Fibroblast of skin of right quadriceps (primary cell): ENCODE data around the gene SVEP1.

ENCODE experiments used
- DNase-seq: peaks from one replicate; pipeline ENCODE4 v3.0.0-alpha.2; 2013

The SVEP1 gene

DNA sequence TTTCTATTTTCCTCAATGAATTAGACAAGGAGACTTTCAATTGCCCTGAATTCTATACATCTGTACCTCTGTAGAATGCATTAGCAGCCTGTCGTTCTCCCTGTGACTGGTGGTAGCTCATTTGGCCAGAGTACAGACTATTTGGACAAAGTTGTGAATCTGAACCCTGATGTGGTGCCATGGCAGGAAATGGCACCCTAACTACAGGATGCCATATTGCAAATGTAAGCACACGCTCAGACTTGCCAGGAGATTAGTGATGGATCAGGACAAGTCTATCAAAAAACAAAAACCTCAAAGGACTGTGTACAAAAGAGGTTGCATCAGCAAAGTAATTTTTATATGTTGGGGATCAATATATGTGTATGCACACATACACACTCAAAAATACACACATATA lies 58.3 kb downstream of the SVEP1 start:
- no peak for DNase-seq

DNA sequence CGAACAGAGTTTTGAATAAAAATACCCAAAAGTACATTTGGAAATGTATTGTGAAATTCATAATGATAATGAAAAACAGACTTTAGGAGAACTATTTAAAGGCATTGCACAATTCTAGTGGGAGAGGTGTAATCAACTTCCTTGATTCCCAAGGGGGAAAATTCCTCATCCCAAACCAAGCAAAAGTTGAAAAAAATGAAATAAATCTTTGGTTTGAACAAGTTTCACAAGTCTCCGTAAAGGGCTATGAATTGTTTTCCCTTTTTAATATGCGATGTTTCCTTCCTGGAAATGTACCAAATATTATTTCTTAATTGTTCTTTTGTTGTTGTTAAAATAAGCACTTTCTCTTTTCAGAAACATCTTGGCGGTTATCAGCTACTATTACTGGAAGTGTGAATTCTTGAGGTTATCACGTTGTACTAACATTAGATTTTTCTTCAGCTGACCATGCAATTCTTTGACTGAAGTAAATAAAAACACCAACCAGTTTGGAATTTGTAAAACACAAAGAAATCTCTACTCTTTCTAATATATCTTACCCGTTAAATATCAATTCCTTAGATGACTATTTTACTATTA lies 59.3 kb downstream of the SVEP1 start:
- DNase-seq = peak; percentile 87

DNA sequence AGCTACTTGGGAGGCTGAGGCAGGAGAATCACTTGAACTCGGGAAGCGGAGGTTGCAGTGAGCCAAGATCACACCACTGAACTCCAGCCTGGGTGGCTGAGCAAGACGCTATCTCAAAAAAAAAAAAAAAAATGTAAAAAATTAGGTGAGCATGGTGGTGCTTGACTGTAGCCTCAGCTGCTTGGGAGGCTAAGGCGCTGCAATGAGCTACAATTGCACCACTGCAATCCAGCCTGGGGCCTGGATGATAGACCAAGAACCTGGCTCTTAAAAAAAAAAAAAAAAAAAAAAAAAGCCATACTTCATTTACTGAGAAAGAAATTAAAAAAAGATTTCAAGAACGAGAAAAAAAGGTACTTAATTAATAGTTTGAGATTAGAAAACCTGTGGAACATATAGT lies 62.1 kb downstream of the SVEP1 start:
- DNase-seq = no peak

DNA sequence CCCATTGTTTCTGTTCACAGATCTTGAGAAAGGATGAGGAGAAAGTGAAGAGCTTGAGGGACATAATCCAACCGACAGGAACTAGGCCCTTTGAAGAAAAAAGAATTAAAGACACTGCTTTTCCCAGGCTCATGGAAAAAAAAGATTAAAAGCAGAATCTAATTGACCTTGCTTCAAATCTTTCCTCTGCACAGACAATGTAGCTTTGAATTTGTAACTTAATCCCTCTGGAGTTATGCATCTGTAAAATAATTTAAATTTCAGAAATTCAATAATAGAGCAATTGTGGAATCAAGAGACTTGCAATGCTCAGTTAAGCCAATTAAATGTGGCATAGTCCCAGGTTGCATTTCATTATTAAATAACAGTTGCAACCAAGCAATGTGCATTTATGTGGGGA lies 64.6 kb downstream of the SVEP1 start:
- no peak for DNase-seq

DNA sequence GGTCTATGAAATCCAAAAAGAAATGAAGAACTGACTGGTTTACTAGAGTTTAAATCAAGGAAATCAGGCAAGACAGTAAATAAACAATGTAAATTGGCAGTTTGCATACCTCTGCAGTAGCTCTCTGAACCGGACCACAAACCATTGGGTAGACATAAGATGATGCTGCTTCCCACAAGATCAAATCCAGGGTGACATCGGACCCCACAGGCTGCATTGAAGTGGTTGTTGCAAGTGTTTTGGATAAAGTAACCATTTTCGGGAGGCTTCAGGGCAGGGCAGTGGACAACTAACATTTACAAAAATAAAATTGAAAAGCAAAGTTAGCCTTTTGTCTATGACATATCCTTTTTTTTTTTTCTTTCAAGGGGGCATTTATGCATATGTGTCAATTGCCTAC lies 66.7 kb downstream of the SVEP1 start:
- no peak for DNase-seq

DNA sequence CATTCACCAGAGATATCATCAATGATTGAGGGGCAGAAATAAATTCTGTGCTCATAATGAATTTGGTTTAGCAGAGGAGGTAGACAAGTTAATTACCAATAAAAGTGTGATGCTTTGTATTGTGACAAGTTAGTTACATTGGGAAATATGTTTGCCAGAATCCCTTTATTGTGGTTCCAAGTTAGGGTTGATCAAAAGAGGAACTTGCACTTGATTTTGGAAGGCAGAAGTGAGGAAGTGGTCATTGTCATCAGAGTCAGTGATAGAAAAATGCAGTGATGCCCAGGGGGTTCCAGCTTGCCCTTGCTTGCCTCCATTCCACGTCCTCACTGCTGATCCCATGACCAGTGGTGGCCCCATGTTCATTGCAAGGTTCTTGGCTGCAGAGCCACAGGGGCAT lies 69.7 kb downstream of the SVEP1 start:
- DNase-seq = no peak

DNA sequence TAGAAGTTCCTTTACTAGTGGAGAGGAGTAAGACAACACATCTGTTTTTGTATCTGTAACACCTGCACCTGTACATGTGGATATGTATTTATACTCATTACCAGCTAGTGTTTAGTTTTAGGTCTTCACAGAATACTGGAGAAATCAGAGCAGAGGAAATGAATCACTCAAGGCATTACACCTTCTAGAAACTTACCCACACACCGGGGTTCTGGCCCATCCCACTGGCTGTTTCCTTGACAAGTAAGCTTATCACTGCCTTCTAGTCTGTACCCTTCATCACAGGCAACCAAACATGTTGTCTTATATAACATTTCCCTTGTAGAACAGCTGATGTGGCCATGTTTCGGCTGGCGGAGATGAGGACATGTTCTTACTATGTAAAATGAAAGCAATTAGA lies 76.7 kb downstream of the SVEP1 start:
- no peak for DNase-seq

DNA sequence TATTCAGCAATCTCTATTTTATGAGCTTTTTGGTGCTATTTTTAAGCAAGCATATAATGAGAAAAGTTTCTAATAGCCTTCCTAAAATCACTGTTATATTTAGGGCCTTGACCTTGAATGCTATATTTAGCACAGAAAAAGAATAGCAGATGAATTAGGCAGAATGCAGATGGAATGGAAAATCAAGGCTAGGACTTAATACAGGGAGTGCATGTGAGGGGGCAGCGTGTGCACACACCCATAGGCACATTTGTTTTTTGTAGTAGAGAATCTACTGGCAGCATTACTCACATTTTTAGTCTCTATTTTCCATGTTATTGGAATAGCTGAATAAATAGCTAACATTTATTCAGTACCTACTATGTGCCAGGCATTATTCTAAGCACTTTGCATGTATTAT lies 79.9 kb downstream of the SVEP1 start:
- DNase-seq = no peak

DNA sequence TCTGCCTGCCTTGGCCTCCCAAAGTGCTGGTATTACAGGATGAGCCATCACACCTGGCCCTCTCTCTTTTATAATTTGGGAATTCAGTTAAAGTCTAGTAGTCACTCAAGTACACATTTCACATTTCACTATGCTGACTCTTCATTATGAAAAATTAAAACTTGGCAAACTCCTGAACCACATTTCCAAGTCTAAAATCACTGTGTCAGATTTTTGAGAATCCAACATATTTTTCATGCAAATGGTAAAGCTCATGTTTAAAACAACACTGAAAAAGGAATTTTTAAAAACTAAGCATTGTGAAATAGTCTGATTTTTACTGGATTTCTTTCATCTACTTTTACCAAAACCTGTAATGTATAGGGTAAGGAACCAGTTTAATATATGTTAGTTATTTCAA lies 92.3 kb downstream of the SVEP1 start:
- DNase-seq = no peak

DNA sequence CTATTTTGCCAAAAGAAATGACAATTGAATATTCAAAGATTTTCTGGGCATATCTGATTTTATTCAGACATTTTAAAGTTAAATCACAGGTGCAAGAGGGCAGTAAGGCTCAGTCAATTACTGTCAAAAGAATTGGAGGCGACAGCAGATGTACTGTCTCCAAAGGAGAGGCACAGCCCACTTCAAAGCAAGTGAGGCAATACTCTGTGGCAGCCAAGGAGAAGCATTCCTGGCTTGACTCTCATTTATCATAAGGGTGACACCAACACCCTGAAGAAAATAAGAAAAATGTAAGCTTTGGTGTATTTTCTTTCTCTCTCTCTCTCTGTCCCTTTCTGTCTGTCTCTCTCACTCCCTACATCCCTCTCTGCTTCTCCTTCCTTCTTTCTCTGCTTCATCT lies 93.3 kb downstream of the SVEP1 start:
- no peak for DNase-seq

DNA sequence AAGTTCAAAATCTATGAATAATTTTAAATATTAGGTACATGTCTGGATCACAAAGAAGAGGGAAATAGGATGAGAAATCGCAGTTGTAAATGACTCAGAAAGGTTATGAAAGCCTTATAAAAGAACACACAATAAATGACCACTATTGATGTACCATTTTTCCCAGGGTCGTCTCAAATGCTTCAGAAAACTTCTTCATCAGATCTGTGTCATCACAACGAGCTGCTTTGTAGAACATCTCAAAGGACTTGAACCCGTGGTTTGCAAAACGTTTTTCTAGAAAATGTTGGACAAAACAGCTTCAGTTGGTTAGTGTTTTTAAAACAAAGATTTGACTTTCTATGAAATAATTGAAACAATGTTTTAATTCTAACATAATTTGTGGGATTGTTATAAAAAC lies 100.1 kb downstream of the SVEP1 start:
- DNase-seq = no peak

DNA sequence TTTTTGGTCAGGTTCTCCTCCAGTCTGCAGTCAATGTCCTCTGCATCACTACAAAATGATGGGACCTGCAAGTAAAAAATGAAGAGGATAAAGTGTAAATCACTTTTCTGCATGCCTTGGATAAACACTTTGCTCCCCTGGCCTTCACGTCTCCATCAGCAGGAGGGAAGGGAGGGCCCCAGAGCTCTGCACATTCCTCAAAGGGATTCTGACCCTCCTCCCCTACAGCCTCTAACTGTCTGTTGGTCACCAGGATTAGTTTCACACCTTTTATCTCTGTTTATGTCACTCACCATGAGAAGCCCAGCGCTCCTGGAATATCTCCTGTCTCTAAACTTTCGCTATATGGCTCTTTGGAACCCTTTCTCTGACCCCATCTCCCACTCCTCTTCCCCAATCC lies 103.3 kb downstream of the SVEP1 start:
- no peak for DNase-seq

DNA sequence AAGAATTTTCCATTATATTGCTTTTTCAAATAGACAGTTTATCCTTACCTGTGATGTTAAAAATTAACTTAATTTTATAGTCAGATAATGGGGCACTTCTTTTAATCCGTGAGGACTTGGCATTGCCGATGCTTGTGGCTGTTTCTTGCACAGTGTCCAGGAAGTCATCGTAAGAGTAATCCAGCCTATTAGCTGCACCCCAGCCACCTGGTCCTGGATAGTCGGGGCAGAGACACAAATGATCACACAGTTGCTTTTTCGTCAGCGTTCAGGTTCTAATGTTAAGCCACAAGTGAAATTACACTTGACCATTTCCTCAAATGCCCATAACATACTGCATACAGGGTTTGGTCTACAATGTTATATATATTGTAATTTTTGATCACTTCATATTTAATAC lies 107.4 kb downstream of the SVEP1 start:
- no peak for DNase-seq

DNA sequence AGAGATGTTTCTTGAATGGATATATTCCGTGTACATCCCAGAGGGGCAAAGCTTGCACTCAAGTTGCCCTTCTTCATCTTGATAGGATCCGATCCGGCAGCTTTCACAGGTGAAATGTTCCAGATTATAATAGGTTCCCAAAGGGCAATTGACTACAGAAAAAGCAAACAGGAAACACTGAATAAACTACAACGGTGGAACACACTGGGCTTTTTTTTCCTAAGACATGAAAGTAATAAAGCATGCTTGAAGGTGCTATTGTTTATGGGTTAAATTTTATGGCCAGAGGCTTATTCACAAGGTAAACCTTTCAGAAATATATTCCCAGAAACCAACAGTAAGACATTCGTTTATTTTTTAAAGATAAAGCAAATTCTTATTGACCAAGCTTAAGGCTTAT lies 110.6 kb downstream of the SVEP1 start:
- DNase-seq = no peak

DNA sequence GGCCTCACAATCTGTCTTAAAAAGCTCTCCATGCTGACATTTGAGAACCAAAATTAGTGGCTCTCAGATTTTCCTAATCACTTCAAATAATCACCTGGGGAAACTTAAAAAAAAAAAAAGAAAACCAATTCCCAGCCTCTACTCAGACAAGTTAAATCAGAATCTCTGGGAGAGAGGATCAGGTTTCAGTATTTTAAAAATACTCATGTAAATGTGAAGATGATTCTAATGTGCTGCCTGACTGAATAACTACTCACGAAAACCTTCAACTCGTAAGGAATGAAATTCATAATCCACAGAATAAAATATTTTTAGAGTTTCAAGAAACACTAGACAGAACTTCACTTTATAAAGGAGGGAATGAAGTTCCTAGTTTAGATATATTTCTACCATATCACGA lies 114.4 kb downstream of the SVEP1 start:
- no peak for DNase-seq

DNA sequence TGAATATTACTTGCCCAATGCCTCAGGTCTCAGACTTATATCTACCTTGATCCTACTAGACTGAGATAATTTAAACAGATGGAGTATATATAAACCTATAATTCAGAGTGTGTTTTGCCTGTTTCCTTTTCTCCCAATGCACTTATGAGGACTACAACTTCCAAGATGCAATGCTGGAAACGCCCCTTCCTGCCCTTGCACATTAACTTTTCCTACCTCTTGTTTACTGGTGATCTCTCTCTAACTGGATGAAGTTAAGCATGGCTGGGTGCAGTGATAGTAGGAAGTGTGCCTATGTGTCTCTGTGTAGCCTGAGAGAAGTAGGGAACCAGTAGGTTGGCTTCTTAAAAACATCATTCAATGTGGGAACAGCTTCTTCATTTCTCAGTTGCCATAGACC lies 115.2 kb downstream of the SVEP1 start:
- no peak for DNase-seq

DNA sequence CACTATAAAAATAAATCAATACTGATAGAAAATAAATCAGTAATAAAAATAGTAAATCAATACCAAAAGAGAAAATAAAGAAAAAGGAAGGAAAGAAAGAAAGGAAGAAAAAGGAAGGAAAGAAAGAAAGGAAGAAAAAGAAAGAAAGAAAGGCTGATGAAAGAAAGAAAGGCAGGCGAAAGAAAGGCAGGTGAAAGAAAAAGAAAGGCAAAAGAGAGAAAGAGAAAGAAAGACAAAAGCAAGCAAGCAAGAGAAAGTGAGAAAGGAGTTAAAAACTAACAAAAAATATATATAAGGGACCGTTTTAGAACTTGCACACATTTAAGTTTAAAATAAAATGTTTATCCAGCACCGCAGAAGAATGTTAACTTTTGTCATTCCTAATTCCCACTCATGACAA lies 116.0 kb downstream of the SVEP1 start:
- no peak for DNase-seq

DNA sequence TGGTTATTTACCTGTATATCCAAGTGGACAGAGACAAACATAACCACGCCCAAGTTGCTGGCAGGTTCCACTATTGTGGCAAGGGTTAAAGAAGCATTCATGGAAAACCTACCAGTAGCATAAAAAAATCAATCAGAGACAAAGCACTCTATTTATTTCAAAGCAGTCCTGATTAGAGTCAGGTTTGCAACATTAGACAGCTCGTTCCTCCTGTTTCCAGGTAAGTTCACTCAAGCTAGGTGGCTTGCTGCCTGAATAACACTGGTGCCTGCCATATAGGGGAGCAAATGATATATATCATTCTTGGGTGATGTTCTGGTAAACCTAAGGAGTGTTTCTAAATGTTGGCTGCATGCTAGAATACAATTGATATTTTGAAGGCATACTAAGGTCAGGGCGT lies 122.3 kb downstream of the SVEP1 start:
- DNase-seq = no peak

DNA sequence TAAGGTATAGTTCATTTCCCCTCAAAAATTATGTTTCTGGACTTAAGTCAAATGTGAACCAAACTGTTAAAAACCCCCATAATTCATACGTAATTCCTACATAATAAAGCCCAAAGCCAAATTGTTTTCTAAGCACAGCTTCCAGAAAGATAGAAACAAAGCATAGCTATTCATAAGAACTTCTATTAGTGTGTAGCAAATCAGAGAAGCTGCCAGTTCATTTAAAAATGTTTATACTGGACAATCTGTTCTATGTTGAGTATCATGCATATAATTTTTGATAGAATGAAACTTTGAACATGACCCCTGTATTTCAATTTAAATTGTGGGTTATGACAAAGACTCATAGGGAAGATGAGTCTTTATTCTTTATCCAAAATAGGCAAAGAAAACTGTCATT lies 122.9 kb downstream of the SVEP1 start:
- DNase-seq = no peak

DNA sequence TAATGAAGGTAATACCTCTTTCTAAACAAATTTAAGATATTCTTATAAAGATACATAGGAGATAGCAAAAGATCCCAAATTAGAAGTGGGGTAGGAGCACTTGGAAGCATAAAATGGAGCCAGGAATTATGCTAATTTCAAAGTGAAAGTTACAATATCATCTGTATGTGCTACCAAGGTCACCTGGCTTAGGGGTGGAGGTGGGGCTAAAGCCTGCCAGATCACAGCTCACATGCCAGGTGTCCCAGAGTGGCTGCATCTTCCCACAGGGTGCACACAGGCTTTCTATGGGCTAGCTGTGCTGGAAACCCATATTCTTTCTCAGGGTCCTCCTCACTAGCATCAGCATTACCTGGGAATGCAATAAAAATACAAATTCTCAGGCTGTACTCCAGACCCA lies 123.7 kb downstream of the SVEP1 start:
- no peak for DNase-seq

DNA sequence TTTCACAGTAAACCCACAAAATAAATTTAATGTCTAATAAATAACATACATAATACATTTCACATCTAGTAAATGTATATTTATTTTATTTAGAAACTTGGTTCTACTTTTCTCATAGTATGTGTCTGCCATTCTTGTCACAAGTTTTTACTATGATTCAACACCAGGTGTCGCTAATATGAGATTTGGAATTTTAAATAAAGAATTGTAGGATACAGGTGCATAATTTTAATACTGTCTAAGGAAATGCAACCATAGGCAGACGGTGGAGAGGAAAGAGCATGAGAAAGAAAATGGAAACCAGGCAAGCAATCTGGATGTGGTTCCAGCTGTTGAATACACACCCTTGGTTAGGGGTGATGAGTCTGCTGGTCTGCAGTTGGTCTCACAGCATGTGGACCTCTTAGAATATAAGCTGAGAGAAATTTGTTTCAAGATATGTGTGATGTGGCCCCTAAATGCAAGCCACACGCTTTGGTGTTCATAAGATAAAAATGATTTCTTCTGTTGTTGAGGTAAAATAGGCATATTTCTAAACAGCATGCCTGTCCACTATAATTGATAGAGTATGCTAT lies 127.2 kb downstream of the SVEP1 start:
- no peak for DNase-seq

DNA sequence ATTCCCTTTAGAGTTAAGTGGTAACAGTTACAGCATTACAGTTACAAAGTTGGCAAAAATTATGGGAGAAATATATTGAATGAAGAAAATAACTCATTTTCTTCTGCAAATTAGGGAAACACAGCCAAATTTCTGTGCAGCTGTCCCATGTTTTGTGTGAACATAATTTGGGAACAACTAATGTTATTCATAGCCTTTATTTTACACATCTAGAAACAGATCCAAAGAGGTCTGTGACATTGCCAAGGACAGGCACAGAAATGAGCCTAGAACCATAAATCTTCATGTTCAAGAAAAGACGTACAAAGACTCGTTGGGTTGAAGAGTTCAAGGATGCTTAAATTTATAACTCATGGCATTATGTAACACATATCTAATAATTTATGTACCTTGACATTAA lies 127.8 kb downstream of the SVEP1 start:
- DNase-seq = no peak

DNA sequence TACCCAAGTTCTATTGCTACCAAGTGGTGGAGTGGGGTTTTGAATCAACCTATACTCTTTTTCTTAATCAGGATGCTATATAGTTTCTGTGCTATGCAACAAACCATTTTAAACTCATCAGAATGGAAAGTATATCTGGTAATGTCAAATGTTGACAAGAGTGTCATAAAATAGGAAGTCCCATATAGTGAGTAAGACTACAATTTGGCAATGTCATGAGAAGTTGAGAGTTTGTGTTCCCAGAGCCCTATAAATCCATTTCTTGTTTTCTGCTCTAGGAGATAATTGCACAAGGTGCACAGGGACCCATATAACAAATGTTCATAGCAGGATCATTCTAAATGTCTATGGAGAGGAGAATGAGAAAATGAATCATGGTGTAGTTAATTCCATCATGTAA lies 132.1 kb downstream of the SVEP1 start:
- DNase-seq = no peak

DNA sequence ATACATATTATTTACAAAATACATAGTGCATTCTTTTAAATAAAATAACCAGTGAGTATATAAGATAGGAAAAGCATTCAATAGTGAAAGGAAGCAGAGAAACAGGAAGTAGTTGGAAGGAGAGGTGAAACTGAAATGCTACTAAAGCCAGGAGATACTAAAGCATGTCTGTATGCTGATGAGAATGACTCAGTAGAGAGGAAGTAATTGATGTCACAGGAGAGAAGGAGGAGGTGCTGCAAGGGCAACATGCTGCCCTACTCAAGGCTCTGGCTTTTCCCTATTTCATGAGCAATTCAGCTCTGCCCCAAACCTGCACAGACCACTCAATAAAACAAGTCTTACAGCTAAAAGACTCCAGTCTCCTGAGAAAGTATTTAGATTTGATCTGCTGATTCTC lies 133.4 kb downstream of the SVEP1 start:
- no peak for DNase-seq

DNA sequence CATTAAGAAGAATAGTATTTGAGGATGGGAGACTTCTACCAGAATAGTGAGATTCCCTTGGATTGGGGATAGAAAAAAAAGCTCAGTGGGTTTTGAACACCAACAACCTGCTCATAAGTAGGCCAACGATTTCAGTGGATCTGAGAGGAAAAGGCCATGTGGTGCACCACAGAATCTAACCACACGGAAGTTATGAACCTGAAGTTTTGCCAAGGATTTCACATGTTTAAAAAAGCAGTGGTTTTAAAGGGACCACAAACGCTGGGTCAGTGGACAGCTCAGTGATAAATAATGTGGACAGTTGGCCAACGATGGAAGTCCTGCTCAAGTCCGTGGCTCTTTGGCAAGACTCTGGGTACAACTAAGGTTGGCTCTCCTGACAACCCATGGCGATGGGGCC lies 134.6 kb downstream of the SVEP1 start:
- DNase-seq = peak; percentile 37

DNA sequence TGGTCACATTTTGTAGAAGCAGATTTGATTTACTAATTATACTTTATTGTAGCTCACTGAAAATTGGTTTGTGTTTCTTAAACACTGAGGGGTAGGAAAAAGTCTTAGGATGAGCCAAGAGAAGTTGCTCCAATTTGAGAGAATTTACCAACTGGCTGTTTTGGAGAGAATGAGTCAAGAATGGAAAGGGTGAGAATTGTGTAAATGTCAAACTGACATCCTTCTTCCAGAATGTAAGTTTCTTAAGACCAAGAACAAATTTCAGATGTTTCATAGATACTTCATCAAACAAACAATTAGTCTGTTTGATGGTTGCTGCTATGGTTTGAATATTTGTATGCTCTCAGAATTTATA lies 135.7 kb downstream of the SVEP1 start:
- DNase-seq = peak; percentile 79
